ENCODE data around the gene NCAM1. TPM values are rescaled to one million over a fixed set of nuclear protein-coding genes. Genes with fewer than 3 reads are reported as not detected.
"Not testable (repeated sequence)": the region's sequence is repeated elsewhere in the genome, so short reads cannot be mapped to it uniquely, and the experiment has no call there.

NCAM1 gene
- total RNA-seq, 1 experiment from 2014 or later, result 5.9 TPM

DNA sequence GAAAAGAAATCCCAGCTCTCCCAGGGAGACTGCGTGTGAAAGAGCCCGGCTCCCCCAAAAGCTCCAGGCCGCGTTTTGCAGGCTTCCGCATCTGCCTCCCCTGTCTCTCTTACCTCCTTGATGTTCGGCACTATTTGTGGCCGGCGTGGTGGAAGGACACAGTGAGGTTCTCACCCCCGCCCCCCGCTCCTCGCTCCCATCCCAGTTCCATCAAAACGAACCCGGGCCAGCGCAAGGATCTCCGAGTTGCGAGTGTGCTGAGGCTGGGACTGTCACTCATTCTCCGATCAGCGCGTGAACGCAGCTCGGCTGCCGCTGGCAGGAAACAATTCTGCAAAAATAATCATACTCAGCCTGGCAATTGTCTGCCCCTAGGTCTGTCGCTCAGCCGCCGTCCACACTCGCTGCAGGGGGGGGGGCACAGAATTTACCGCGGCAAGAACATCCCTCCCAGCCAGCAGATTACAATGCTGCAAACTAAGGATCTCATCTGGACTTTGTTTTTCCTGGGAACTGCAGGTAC lies at the start of gene NCAM1 (continued):
- TF ChIP-seq, protein P1, sequence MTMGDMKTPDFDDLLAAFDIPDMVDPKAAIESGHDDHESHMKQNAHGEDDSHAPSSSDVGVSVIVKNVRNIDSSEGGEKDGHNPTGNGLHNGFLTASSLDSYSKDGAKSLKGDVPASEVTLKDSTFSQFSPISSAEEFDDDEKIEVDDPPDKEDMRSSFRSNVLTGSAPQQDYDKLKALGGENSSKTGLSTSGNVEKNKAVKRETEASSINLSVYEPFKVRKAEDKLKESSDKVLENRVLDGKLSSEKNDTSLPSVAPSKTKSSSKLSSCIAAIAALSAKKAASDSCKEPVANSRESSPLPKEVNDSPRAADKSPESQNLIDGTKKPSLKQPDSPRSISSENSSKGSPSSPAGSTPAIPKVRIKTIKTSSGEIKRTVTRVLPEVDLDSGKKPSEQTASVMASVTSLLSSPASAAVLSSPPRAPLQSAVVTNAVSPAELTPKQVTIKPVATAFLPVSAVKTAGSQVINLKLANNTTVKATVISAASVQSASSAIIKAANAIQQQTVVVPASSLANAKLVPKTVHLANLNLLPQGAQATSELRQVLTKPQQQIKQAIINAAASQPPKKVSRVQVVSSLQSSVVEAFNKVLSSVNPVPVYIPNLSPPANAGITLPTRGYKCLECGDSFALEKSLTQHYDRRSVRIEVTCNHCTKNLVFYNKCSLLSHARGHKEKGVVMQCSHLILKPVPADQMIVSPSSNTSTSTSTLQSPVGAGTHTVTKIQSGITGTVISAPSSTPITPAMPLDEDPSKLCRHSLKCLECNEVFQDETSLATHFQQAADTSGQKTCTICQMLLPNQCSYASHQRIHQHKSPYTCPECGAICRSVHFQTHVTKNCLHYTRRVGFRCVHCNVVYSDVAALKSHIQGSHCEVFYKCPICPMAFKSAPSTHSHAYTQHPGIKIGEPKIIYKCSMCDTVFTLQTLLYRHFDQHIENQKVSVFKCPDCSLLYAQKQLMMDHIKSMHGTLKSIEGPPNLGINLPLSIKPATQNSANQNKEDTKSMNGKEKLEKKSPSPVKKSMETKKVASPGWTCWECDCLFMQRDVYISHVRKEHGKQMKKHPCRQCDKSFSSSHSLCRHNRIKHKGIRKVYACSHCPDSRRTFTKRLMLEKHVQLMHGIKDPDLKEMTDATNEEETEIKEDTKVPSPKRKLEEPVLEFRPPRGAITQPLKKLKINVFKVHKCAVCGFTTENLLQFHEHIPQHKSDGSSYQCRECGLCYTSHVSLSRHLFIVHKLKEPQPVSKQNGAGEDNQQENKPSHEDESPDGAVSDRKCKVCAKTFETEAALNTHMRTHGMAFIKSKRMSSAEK (CRISPR knock-in tag; IDR thresholded peaks at IDR 0.05; ENCODE audit: borderline replicate concordance), result no peak
- TF ChIP-seq CREB1 (CRISPR knock-in tag; IDR thresholded peaks at IDR 0.05) (no peak), ZBTB21 (CRISPR knock-in tag; IDR thresholded peaks at IDR 0.05; ENCODE audit: borderline replicate concordance) (peak; percentile 82), SMAD4 (CRISPR knock-in tag; IDR thresholded peaks at IDR 0.05) (no peak), TP53 (CRISPR knock-in tag; IDR thresholded peaks at IDR 0.05) (0 out of 2 replicates have a peak, but pooled peaks have one; percentile 27), RELA (CRISPR knock-in tag; IDR thresholded peaks at IDR 0.05; ENCODE audit: borderline replicate concordance) (0 out of 2 replicates have a peak, but pooled peaks have one; percentile 17)
- TF ChIP-seq, protein P2, sequence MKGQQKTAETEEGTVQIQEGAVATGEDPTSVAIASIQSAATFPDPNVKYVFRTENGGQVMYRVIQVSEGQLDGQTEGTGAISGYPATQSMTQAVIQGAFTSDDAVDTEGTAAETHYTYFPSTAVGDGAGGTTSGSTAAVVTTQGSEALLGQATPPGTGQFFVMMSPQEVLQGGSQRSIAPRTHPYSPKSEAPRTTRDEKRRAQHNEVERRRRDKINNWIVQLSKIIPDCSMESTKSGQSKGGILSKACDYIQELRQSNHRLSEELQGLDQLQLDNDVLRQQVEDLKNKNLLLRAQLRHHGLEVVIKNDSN (CRISPR knock-in tag; IDR thresholded peaks at IDR 0.05), result no peak
- TF ChIP-seq, protein P3, sequence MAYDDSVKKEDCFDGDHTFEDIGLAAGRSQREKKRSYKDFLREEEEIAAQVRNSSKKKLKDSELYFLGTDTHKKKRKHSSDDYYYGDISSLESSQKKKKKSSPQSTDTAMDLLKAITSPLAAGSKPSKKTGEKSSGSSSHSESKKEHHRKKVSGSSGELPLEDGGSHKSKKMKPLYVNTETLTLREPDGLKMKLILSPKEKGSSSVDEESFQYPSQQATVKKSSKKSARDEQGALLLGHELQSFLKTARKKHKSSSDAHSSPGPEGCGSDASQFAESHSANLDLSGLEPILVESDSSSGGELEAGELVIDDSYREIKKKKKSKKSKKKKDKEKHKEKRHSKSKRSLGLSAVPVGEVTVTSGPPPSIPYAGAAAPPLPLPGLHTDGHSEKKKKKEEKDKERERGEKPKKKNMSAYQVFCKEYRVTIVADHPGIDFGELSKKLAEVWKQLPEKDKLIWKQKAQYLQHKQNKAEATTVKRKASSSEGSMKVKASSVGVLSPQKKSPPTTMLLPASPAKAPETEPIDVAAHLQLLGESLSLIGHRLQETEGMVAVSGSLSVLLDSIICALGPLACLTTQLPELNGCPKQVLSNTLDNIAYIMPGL (CRISPR knock-in tag; IDR thresholded peaks at IDR 0.05), result peak; percentile 58

DNA sequence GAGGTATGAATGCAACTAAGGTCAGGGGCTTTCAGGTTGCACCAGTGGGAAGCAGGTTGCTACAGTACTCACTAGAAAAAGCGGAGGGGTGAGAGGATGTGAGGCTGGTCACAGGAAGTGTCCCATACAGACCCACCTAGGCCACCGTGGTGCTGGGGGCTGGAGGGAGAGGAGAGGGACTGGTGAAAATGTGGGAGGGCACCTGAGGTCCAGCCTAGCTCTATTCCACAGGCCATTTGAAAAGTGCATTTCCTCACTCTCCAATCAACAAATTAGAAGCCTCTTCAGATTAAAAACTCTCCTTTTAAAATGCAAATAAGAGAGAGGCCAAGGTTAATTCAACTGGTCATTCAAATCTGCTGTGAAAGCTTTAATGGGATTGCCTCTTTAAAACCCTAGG lies 38.6 kb upstream of the NCAM1 start:
- Mint-ChIP-seq H3K27ac (no peak overlapping the region), H3K36me3 (peaks cover 6% of the 10 kb centered on the region; the same call in 1 of the 2 replicates), H3K4me1 (peaks cover 37% of the 10 kb centered on the region), H3K27me3 (ENCODE audit: low read depth) (peaks cover 69% of the 10 kb centered on the region), H3K4me3 (peak overlapping the region; percentile 39), H3K9me3 (peaks cover 13% of the 10 kb centered on the region)
- CTCF ChIA-PET, result interaction anchor here (0.6 to 2.5 kb wide), 2 partner anchors 29 to 334 kb away, joined by 3 to 8 read pairs; no protein-coding TSS in a partner anchor
- POLR2A ChIA-PET, result no interaction called here
- peak; percentile 95 for ATAC-seq
- TF ChIP-seq, protein P1 (CRISPR knock-in tag; IDR thresholded peaks at IDR 0.05; ENCODE audit: borderline replicate concordance), result no peak
- TF ChIP-seq, protein P4, sequence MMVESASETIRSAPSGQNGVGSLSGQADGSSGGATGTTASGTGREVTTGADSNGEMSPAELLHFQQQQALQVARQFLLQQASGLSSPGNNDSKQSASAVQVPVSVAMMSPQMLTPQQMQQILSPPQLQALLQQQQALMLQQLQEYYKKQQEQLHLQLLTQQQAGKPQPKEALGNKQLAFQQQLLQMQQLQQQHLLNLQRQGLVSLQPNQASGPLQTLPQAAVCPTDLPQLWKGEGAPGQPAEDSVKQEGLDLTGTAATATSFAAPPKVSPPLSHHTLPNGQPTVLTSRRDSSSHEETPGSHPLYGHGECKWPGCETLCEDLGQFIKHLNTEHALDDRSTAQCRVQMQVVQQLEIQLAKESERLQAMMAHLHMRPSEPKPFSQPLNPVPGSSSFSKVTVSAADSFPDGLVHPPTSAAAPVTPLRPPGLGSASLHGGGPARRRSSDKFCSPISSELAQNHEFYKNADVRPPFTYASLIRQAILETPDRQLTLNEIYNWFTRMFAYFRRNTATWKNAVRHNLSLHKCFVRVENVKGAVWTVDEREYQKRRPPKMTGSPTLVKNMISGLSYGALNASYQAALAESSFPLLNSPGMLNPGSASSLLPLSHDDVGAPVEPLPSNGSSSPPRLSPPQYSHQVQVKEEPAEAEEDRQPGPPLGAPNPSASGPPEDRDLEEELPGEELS (CRISPR knock-in tag; IDR thresholded peaks at IDR 0.05), result peak; percentile 25; the same call in 1 of the 2 replicates
- no peak for TF ChIP-seq SMAD3 (CRISPR knock-in tag; IDR thresholded peaks at IDR 0.05; ENCODE audit: borderline replicate concordance)
- peak; percentile 24 for DNase-seq (ENCODE audit: low spot score)

DNA sequence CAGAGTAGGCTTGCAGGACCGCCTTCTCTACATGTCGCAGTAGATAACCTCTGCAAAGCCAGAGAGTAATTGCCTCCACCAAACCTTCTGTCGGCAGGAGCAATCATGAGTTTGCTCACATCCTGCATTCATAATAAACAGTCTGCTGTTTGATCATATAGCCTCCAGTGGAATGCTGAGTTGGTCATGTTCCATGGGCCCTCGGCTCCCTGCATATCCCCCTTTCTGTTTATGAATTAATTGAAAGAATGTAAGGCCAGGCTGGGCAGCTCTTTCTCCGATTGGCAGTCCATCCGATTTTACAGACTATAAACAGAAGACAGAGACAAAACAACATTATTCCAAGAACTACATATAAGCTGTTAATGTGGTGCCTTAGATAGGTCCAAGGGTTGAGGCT lies 36.4 kb upstream of the NCAM1 start:
- H3K9me3 Mint-ChIP-seq; DNase-seq (ENCODE audit: low spot score); H3K4me3 Mint-ChIP-seq; CTCF ChIA-PET; H3K36me3 Mint-ChIP-seq; ATAC-seq; POLR2A ChIA-PET; H3K27ac Mint-ChIP-seq: not testable (repeated sequence)
- peaks cover 42% of the 10 kb centered on the region for H3K4me1 Mint-ChIP-seq
- H3K27me3 Mint-ChIP-seq (ENCODE audit: low read depth), result peaks cover 54% of the 10 kb centered on the region
